Measurements from ENCODE around the gene CHST5.

CHST5 gene

DNA sequence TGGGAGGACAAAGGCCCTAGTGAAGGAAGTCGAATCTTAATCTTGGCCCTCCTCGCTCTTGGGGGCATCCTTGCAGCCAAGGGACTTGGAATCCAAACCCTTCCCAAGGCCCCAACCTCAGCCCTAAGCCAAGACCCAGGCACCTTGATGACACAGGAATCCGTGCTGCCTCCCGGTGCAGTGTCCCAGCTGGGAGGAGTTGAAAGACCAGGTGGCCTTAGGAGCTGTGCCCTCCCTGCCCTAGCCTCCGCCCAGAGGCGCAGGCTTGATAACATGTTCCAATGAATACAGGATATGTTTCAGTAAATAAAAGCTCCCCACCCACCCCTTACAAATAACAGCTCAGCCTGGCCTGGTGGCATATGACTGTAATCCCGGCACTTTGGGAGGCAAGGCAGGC lies at the start of gene CHST5:
Gene CHST5 (minus strand): TSS at position 208 of the 400 bp plus-strand sequence. CDS start 5,724 bp downstream, outside the sequence.
- no peak for TF ChIP-seq ZNF274 (IDR thresholded peaks at IDR 0.05; ENCODE audit: low read depth, low read length)
- H3K4me3 ChIP-seq (ENCODE audit: low read length), result no peak within 1 kb of the TSS

DNA sequence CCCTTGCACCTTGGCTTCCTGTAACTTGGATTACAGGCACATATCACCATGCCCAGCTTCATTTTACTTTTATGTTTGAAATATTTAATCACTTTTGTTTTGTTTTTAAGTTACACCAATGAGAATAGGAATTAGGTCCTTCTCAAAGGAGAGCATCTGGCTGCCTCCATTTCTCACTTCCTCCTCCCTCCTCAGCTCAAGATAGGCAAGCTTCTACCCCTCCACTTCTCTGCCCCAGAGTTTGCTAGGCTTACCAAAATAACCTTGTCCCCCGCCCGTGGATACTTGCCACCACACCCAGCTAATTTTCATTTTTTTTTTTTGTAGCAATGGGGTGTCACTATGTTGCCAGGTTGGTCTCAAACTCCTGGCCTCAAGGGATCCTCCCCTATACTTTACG lies 48.2 kb upstream of the CHST5 start:
- no peak for TF ChIP-seq ZNF274 (IDR thresholded peaks at IDR 0.05; ENCODE audit: low read depth, low read length)
- no peak overlapping the region for H3K4me3 ChIP-seq (ENCODE audit: low read length)

DNA sequence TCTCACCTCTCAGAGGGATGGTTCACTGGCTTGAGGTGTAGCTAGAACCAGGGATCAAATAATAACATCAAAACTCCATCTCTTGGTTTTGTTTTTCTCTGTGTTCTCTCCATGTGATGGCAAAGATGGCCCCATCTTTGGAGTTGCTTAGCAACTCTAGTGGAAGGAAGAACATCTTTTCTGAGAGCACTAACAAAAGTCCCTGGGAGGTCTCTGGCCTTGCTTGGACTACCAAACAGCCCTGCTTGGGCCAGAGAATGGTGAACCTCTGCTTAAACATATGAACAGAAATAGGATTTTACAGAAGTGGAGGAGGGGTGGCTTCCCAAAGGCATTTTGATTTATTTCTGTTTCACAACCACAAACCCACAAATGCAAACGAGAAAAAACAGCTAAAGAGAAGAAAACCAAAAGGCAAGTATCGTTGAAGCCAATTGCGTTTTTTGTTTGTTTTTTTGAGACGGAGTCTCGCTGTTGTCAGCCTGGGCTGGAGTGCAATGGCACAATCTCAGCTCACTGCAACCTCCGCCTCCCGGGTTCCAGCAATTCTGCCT lies 43.5 kb upstream of the CHST5 start:
- no peak for TF ChIP-seq ZNF274 (IDR thresholded peaks at IDR 0.05; ENCODE audit: low read depth, low read length)

DNA sequence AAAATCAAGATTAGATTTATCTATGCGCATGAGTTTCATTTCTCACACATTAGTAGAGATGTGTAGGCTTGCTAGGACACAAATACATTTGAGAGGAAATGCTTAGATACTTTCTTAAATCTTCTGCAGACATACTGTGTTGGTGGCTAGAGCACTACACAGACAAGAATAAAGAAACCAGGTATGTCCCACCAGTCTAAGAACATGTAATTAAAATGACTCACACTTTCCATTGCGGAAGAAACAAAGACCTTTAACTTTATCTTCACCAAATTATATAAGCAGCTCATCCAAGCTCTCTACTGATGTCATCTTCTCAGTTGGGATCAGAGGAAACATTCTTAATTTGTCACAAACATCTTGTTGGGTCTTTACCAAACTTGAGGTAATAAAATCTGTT lies 42.8 kb upstream of the CHST5 start:
- H3K4me3 ChIP-seq (ENCODE audit: low read length), result no peak overlapping the region
- no peak for TF ChIP-seq ZNF274 (IDR thresholded peaks at IDR 0.05; ENCODE audit: low read depth, low read length)

More for the DNA sequence above, 43.5 kb upstream of the CHST5 start:
- no peak overlapping the region for H3K4me3 ChIP-seq (ENCODE audit: low read length)

DNA sequence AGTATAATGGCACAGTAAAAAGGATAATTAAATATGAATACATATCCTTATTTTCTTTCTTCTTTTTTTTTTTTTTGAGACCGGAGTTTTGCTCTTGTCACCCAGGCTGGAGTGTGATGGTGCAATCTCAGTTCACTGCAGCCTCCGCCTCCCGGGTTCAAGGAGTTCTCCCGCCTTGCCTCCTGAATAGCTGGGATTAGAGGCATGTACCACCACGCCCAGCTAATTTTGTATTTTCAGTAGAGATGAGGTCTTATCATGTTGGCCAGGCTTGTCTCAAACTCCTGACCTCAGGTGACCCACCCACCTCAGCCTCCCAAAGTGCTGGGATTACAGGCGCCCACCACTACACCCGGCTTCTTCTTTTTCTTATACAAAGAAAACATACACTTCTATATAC lies 42.3 kb upstream of the CHST5 start:
- no peak for TF ChIP-seq ZNF274 (IDR thresholded peaks at IDR 0.05; ENCODE audit: low read depth, low read length)
- no peak overlapping the region for H3K4me3 ChIP-seq (ENCODE audit: low read length)

DNA sequence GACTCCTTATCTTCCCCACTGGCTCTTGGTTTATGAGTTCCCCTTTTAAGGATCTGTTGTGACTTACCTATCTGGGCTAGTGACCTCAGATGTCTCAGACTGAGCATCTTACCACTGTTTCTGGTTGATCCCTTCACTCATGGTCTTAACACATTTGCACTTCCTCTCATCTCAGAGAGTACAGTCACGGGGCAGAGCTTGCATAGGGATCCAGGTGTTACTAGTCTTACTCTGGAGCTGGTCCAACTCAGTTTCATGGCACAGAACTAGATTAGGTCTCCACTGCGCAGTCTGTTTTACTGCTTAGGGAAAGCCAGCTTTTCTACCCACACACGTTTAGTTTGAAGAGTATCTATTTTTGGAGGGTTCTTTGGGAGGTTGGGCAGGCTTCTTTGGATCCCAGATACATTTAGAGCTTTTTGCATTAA lies 40.5 kb upstream of the CHST5 start:
- TF ChIP-seq ZNF274 (IDR thresholded peaks at IDR 0.05; ENCODE audit: low read depth, low read length), result no peak

DNA sequence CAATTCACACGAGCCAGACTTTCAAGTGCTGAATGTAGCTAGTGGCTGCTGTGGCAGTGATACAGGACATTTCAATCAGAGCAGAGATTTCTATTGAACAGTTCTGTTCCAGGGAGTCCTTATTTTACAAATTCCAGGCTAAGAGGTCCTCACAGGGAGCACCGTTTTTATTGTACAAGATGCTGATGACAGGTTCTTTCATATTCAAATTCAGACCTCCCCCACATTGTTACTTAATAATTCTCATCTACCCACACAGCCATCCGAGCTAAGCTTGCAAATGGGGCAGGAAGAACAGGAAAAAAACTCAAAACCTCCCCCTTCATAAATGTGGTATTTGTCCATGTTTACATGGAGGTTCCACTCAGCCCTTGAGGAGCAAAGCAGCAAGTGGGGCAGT lies 40.0 kb upstream of the CHST5 start:
- no peak overlapping the region for H3K4me3 ChIP-seq (ENCODE audit: low read length)
- no peak for TF ChIP-seq ZNF274 (IDR thresholded peaks at IDR 0.05; ENCODE audit: low read depth, low read length)

More for the DNA sequence above, 40.5 kb upstream of the CHST5 start:
- no peak overlapping the region for H3K4me3 ChIP-seq (ENCODE audit: low read length)

DNA sequence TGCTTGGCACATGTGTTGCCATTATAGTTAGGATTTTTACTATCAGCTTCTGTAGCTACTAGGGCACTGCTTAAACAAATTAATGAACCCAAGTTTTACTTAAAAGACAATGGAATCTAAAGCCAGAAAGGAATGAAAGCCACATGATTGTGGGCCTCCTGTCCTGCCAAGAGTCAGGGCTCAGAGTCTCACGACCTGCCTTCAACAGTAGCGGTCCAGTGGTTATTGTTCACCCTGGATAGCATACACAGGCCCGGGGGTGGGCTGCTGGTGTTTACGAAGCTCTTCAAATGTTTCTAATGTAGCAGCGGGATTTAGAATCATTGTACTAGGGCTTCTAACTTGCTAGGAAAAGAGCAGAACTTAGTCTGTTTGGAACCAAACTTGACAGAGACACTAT lies 38.0 kb upstream of the CHST5 start:
- no peak for TF ChIP-seq ZNF274 (IDR thresholded peaks at IDR 0.05; ENCODE audit: low read depth, low read length)
- no peak overlapping the region for H3K4me3 ChIP-seq (ENCODE audit: low read length)

DNA sequence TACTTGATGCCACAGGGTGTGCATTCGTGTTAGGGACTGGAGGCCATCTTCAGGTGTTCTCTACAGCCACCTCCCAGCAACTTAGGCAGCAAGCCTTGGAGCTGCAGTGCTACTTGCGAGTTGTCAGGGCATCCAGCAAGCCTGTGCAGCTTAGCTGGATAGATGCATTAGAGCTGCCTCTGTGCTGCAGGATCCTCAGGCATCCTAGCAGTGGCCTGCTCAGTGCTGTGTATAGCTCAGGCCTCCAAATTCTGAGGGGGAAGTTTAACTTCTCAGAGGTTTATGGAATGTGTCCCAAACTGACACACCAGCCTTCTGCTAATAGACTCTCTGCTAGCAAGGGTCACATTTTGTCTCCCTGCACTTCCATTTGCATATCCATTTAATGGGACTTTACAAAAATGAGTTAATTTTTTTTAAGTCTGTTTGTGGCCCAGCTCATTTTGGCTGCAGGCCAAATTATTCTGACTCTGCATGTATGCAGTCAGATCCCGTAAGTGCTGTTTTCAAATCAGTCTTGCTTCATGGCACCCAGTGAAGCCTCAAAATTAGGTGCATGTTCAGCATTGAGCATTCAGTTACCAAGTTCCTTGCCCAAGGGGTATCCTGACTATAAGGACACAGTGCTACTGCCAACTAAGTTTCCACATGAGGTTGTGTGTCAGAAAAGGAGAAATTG lies 37.1 kb upstream of the CHST5 start:
- H3K4me3 ChIP-seq (ENCODE audit: low read length), result no peak overlapping the region
- TF ChIP-seq ZNF274 (IDR thresholded peaks at IDR 0.05; ENCODE audit: low read depth, low read length), result no peak

DNA sequence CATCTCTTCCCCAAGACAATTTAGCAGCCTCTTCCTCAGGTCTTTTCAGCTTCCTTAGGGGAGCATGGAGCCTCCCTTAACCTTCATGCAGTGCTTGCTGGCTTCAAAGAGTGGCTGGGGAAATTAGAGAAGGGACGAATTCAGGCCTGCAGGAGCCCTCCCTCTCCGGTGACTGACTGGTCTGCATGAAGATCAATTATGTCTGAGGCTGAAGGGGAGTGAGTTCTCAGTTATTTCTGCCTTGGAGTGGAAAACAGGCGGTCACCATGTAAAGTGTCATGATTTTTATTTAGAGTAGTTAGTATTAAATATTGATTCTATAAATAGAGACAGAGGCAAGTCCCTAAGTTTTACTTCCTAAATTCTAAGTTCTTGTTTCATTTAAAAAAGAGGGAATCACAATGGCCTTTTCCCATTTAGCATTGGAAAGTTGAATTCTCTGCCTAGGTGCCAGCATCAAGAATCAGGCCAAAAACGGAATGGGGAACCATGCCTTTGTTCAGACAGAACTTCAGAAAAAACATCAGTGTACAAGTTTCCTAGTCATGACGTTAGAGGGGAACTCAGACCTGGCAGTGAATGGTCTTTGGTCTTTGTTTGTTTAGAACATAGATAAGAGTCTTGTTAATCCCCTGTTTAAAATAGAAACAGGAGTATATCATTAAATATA lies 34.6 kb upstream of the CHST5 start:
- no peak overlapping the region for H3K4me3 ChIP-seq (ENCODE audit: low read length)
- TF ChIP-seq ZNF274 (IDR thresholded peaks at IDR 0.05; ENCODE audit: low read depth, low read length), result no peak

DNA sequence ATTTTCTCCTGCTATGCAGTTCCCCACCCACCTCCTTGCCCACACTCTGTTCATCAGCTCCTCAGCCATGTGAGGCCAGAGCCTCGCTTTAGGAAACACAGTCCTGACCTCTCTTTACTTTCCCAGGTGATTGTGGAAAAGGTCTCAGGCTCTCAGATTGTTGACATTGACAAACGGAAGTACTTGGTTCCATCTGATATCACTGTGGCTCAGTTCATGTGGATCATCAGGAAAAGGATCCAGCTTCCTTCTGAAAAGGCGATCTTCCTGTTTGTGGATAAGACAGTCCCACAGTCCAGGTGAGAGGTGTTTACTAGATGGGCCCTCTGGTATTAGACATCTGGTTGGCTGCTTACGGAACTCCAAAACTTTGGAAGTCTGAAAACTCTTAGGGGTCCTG lies 32.0 kb upstream of the CHST5 start:
- no peak overlapping the region for H3K4me3 ChIP-seq (ENCODE audit: low read length)
- no peak for TF ChIP-seq ZNF274 (IDR thresholded peaks at IDR 0.05; ENCODE audit: low read depth, low read length)

DNA sequence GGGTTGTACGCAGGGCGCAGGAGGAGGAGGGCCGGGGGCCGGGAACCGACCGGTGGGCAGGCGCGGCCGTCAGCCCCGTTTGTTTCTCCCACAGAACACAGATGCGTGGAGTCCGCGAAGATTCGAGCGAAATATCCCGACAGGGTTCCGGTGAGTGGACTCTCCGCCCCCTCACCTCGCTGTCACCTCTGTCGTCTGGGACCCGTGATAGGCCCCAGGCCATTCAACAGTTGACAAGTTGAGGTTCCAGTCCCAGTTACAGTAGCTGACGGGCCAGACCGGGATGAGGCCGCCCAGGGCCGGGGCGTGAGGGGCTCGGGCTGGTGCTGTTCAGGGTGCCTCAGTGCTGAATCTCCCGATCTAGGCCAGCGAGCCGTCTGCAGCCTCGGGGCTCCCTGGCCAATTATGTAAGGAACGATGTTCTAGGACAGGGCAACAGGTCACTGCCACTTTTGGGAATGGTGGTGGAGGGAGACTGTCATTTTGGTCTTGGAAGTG lies 30.9 kb upstream of the CHST5 start:
- peak overlapping the region; percentile 79 for H3K4me3 ChIP-seq (ENCODE audit: low read length)
- no peak for TF ChIP-seq ZNF274 (IDR thresholded peaks at IDR 0.05; ENCODE audit: low read depth, low read length)

DNA sequence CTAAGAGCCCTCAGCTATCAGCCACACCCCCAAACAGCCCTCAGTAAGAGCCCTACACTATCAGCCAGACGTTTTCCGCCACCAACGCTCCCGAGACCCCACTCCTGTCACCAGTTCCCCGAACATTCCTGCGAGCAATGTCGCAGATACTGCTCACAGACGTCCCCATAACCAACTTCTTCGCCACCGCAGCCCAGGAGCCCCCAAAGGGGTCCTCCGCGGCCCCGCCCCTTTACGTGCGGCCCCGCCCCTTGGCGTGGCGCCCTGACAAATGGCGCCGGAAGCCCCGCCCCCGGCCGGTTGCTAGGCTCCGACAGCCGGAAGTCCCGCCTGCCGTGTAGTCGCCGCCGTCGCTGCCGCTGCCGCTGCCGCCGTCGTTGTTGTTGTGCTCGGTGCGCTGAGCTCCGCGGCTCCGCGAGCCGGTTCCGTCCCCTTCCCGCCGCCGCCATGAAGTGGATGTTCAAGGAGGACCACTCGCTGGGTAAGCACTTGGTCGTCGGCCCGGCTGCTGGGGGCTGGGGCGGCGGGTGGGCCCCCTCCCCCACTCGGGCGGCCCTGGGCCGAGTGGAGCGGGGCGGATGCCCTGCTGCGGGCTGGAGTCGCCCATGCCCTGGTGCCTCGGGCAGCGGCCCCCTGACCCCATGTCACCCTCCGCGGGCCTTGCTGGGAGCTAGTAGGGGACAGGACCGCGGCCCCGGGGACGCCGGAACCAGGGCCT lies 30.3 kb upstream of the CHST5 start, which contains the start of gene GABARAPL2:
Gene GABARAPL2 (plus strand): TSS at position 340 of the 718 bp plus-strand sequence. CDS start 108 bp downstream, at position 448.
- no peak for TF ChIP-seq ZNF274 (IDR thresholded peaks at IDR 0.05; ENCODE audit: low read depth, low read length)
- peak within 1 kb of the TSS; percentile 79 for H3K4me3 ChIP-seq (ENCODE audit: low read length)

DNA sequence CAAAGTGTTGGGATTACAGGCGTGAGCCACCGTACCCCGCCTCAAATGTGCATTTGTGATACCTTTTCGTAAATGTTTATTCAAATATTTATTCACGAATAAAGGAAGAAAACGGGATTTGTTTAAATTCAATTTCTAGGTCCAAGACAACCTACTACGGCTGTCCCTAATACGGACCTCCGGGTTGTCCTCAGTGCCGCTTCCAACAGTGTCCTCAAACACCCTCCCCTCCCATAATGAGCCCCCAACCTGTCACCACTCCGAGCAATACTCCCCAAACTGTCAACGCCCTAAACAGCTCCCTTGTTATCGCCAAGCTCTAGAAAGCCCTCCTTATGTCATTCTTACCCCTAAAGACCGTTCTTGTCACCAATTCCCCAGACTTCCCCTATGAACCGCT lies 29.7 kb upstream of the CHST5 start:
- no peak for TF ChIP-seq ZNF274 (IDR thresholded peaks at IDR 0.05; ENCODE audit: low read depth, low read length)

More for the DNA sequence above, 29.7 kb upstream of the CHST5 start:
- H3K4me3 ChIP-seq (ENCODE audit: low read length), result peak overlapping the region; percentile 79
